Erythroblast (primary cell): ENCODE measurements around the gene ZNF423.
A peak's percentile ranks its signal among the peaks of the same experiment; 100 is the strongest.

Experiments
- DNase-seq, 2 experiments: peaks; one replicate each; lab custom pipeline; 2025; lab: John Stamatoyannopoulos, UW
- GATA1 ChIP-seq: IDR thresholded peaks from 2 replicates; pipeline ENCODE4 v1.6.1; 2011; ENCODE audit warnings: low read depth, mild to moderate bottlenecking, control low read depth, low read length, moderate library complexity
- POLR2A ChIP-seq: IDR thresholded peaks from 2 replicates; pipeline ENCODE4 v1.6.1; 2011; ENCODE audit warnings: mild to moderate bottlenecking, low read length

Gene ZNF423

GRCh38 chr16:49652456-49653172, 203.3 kb downstream of the ZNF423 start:
- no peak for DNase-seq
- no peak for TF ChIP-seq GATA1
- no peak for TF ChIP-seq POLR2A

GRCh38 chr16:49651996-49652395, 203.9 kb downstream of the ZNF423 start:
- no peak for TF ChIP-seq GATA1
- TF ChIP-seq POLR2A = no peak
- no peak for DNase-seq

GRCh38 chr16:49651226-49651625, 204.7 kb downstream of the ZNF423 start:
- no peak for DNase-seq
- TF ChIP-seq POLR2A = no peak
- TF ChIP-seq GATA1 = no peak

GRCh38 chr16:49650603-49651002, 205.3 kb downstream of the ZNF423 start:
- TF ChIP-seq POLR2A = no peak
- no peak for TF ChIP-seq GATA1

GRCh38 chr16:49649013-49649765, 206.7 kb downstream of the ZNF423 start:
- TF ChIP-seq GATA1 (no peak), POLR2A (no peak)
- peak in 1 of 2 experiments; percentile 14 for DNase-seq

More at GRCh38 chr16:49650603-49651002, 205.3 kb downstream of the ZNF423 start:
- DNase-seq = no peak

- TF ChIP-seq POLR2A = no peak
- TF ChIP-seq GATA1 = no peak
- DNase-seq = no peak
These were observed 208.2 kb downstream of the ZNF423 start for GRCh38 chr16:49647673-49648072.

- TF ChIP-seq GATA1 = no peak
- TF ChIP-seq POLR2A = no peak
- DNase-seq = no peak
These were observed 210.6 kb downstream of the ZNF423 start for GRCh38 chr16:49645263-49645662.

GRCh38 chr16:49644145-49644463, 211.8 kb downstream of the ZNF423 start:
- DNase-seq = no peak
- TF ChIP-seq GATA1 = no peak
- no peak for TF ChIP-seq POLR2A

GRCh38 chr16:49643429-49644144, 212.3 kb downstream of the ZNF423 start:
- no peak for TF ChIP-seq POLR2A
- no peak for DNase-seq

GRCh38 chr16:49641250-49641649, 214.7 kb downstream of the ZNF423 start:
- TF ChIP-seq GATA1 (no peak), POLR2A (no peak)
- no peak for DNase-seq

- no peak for DNase-seq
- no peak for TF ChIP-seq POLR2A
- TF ChIP-seq GATA1 = no peak
These were observed 215.3 kb downstream of the ZNF423 start for GRCh38 chr16:49640581-49640980.

GRCh38 chr16:49639739-49640431, 216.0 kb downstream of the ZNF423 start:
- no peak for DNase-seq

More at GRCh38 chr16:49639739-49640431, 216.0 kb downstream of the ZNF423 start:
- TF ChIP-seq GATA1 (no peak), POLR2A (no peak)
